OCI-LY3 (cell line): ENCODE results near the gene AHNAK2.

ENCODE experiments used
- EZH2phosphoT487 ChIP-seq: fragments of 200-600 bp; shearing (Covaris generic); IDR thresholded peaks from 2 replicates; pipeline ENCODE4 v1.6.1; 2018; ENCODE audit warnings: antibody characterized with exemption, mixed run types, low read depth
- TF ChIP-seq, protein P1 (sequence below): fragments of 200-600, 300-600 bp; sonication (generic); IDR thresholded peaks from 2 replicates; pipeline ENCODE4 v1.5.1; 2014; ENCODE audit warnings: antibody characterized with exemption, low read length, low read depth

DNA sequence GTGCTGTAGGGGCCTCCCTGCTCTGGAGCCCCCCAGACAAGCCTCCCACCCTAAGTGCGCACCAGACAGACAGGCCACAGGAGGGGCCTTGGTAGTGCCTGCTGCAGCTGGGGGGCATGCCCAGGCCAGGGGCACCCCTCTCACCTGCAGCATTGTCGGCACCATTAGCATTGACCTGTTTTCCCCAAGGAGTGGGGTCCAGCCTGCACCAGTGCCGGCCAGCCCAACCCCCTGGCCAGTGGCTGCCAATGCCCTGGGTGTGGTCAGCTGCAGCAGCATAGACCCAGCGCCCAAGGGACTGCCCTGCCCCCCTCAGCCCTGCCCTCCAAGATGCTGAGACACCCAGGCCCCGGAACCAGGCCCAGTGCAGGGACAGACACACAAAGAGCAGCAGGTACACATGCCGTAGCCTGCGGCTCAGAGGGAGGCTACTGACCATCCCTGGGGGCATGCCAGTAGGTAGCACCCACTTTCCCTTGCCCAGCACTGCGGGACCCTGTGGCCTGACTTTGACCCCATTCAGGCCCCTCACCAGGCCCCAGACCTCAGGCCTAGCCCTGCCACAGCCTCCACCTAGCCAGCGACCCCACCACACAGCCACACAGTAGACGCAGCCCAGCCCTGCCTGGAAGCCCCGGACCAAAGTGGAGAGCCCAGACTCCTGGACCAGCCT lies 1.0 kb downstream of the AHNAK2 start:
- TF ChIP-seq, protein P1, sequence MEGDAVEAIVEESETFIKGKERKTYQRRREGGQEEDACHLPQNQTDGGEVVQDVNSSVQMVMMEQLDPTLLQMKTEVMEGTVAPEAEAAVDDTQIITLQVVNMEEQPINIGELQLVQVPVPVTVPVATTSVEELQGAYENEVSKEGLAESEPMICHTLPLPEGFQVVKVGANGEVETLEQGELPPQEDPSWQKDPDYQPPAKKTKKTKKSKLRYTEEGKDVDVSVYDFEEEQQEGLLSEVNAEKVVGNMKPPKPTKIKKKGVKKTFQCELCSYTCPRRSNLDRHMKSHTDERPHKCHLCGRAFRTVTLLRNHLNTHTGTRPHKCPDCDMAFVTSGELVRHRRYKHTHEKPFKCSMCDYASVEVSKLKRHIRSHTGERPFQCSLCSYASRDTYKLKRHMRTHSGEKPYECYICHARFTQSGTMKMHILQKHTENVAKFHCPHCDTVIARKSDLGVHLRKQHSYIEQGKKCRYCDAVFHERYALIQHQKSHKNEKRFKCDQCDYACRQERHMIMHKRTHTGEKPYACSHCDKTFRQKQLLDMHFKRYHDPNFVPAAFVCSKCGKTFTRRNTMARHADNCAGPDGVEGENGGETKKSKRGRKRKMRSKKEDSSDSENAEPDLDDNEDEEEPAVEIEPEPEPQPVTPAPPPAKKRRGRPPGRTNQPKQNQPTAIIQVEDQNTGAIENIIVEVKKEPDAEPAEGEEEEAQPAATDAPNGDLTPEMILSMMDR, result no peak
- no peak for TF ChIP-seq EZH2phosphoT487
